GM23338 (cell line): Measurements from ENCODE around the gene CYB5R4. TPM values are rescaled to one million over a fixed set of nuclear protein-coding genes. Genes with fewer than 3 reads are reported as not detected.
A peak's percentile ranks its signal among the peaks of the same experiment; 100 is the strongest.

ENCODE experiments used
- ATAC-seq: fragments of 200-7000 bp; cut with Tn5 transposase; 3 replicates; pipeline ENCODE4 v1.9.1; 2020
- DNase-seq: peaks from one replicate; pipeline ENCODE4 v3.0.0-alpha.2; 2015; ENCODE audit warnings: low spot score
- H2AFZ ChIP-seq: fragments of 200-600 bp; sonication (generic); 2 replicates; pipeline ENCODE4 v1.8.0; 2016; ENCODE audit warnings: antibody characterized with exemption, mild to moderate bottlenecking, moderate library complexity
- H3F3A ChIP-seq: fragments of 200-600 bp; sonication (generic); replicated peaks from 2 replicates; pipeline ENCODE4 v1.8.0; 2017; ENCODE audit warnings: antibody characterized with exemption, mixed run types, low read depth
- H3K27ac ChIP-seq: fragments of 200-600 bp; sonication (generic); 2 replicates; pipeline ENCODE4 v1.6.1; 2016; ENCODE audit warnings: low read depth
- H3K27me3 ChIP-seq: fragments of 200-600 bp; sonication (generic); 2 replicates; pipeline ENCODE4 v1.8.0; 2016; ENCODE audit warnings: mild to moderate bottlenecking, mixed run types, moderate library complexity; ENCODE audit not compliant: insufficient read depth
- H3K36me3 ChIP-seq: fragments of 200-600 bp; sonication (generic); 2 replicates; pipeline ENCODE4 v1.8.0; 2016; ENCODE audit warnings: mild to moderate bottlenecking; ENCODE audit not compliant: insufficient read depth
- H3K4me1 ChIP-seq: fragments of 200-600 bp; sonication (generic); 2 replicates; pipeline ENCODE4 v1.8.0; 2016; ENCODE audit warnings: mild to moderate bottlenecking, moderate library complexity; ENCODE audit not compliant: insufficient read depth
- H3K4me2 ChIP-seq: fragments of 200-600 bp; sonication (generic); 2 replicates; pipeline ENCODE4 v1.7.1; 2017; ENCODE audit warnings: mixed run types
- H3K4me3 ChIP-seq: fragments of 200-600 bp; sonication (generic); 2 replicates; pipeline ENCODE4 v1.6.1; 2016; ENCODE audit warnings: mixed run types
- H3K79me2 ChIP-seq: fragments of 200-600 bp; sonication (generic); replicated peaks from 2 replicates; pipeline ENCODE4 v1.8.0; 2017; ENCODE audit warnings: mild to moderate bottlenecking; ENCODE audit not compliant: insufficient read depth
- H3K9me2 ChIP-seq: fragments of 200-600 bp; sonication (generic); 2 replicates; pipeline ENCODE4 v1.8.0; 2017; ENCODE audit not compliant: insufficient read depth
- H4K20me1 ChIP-seq: fragments of 200-600 bp; sonication (generic); replicated peaks from 2 replicates; pipeline ENCODE4 v1.8.0; 2017; ENCODE audit warnings: mild to moderate bottlenecking; ENCODE audit not compliant: insufficient read depth
- H3K27ac Mint-ChIP-seq: 2 replicates; pipeline ENCODE4 v1.8.0; 2020; ENCODE audit warnings: inconsistent platforms, mild to moderate bottlenecking, moderate library complexity, mixed read lengths
- H3K27me3 Mint-ChIP-seq: 3 replicates; pipeline ENCODE4 v1.8.0; 2022; ENCODE audit warnings: low read depth, mild to moderate bottlenecking, moderate library complexity, mixed read lengths, inconsistent platforms; ENCODE audit not compliant: insufficient read depth, poor library complexity
- H3K36me3 Mint-ChIP-seq: 3 replicates; pipeline ENCODE4 v1.8.0; 2021; ENCODE audit warnings: low read depth, mild to moderate bottlenecking, inconsistent platforms, moderate library complexity, mixed read lengths
- H3K4me1 Mint-ChIP-seq: 3 replicates; pipeline ENCODE4 v1.8.0; 2020; ENCODE audit warnings: mild to moderate bottlenecking, inconsistent platforms, mixed read lengths
- H3K4me3 Mint-ChIP-seq: 3 replicates; pipeline ENCODE4 v1.8.0; 2021; ENCODE audit warnings: moderate library complexity, mild to moderate bottlenecking, inconsistent platforms, mixed read lengths
- H3K9me3 Mint-ChIP-seq: 3 replicates; pipeline ENCODE4 v1.8.0; 2020; ENCODE audit warnings: moderate library complexity, mild to moderate bottlenecking, inconsistent platforms, mixed read lengths
- EZH2 ChIP-seq: fragments of 200-600 bp; sonication (generic); IDR thresholded peaks from one replicate; pipeline ENCODE4 v1.8.0; 2017; ENCODE audit warnings: antibody characterized with exemption, mild to moderate bottlenecking, low read depth; ENCODE audit not compliant: unreplicated experiment
- JUNB ChIP-seq: IDR thresholded peaks from one replicate; pipeline ENCODE4 v1.6.1; 2016; ENCODE audit warnings: antibody characterized with exemption; ENCODE audit not compliant: unreplicated experiment
- NANOG ChIP-seq: IDR thresholded peaks from 2 replicates; pipeline ENCODE4 v1.6.1; 2016; ENCODE audit warnings: antibody characterized with exemption, borderline replicate concordance
- STAT1 ChIP-seq: IDR thresholded peaks from one replicate; pipeline ENCODE4 v1.6.1; 2016; ENCODE audit warnings: antibody characterized with exemption; ENCODE audit not compliant: unreplicated experiment
- ZNF114 ChIP-seq: fragments of 250-450 bp; sonication (Bioruptor Pico); IDR thresholded peaks from 2 replicates; pipeline ENCODE4 v1.5.0; 2020; ENCODE audit warnings: mild to moderate bottlenecking, moderate library complexity
- polyA plus RNA-seq: library from polyadenylated mRNA; unstranded; fragments of >200 nt; fragmentation: Nextera tagmentation; extraction: Ambion mirVana; gene quantifications from 2 replicates; pipeline ENCODE4 v1.2.1, GENCODE V29; 2016
- total RNA-seq: library from RNA; depleted of rRNA; stranded (reverse); fragments of >200 nt; shearing (Covaris generic); gene quantifications from 2 replicates; pipeline ENCODE4 v1.2.3, GENCODE V29; 2014
- TF ChIP-seq, protein P1 (sequence below): IDR thresholded peaks from 2 replicates; pipeline ENCODE4 v1.6.1; 2016; ENCODE audit warnings: antibody characterized with exemption
- TF ChIP-seq, protein P2 (sequence below): IDR thresholded peaks from one replicate; pipeline ENCODE4 v1.6.1; 2018; ENCODE audit warnings: antibody characterized with exemption; ENCODE audit not compliant: unreplicated experiment
- TF ChIP-seq, protein P3 (sequence below), 2 experiments: fragments of 200-600 bp in 1 of 2; sonication (generic) in 1 of 2; conservative IDR thresholded peaks; 2 replicates each; pipeline versions ENCODE4 v1.5.1 to v1.6.1; 2016 to 2017; ENCODE audit warnings: antibody characterized with exemption in 2 of 2, low read depth in 2 of 2, mild to moderate bottlenecking in 2 of 2, moderate library complexity in 1 of 2

The CYB5R4 gene
- total and polyA plus RNA-seq, 2 experiments from 2014 or later = 8.9 to 17.2 TPM

DNA sequence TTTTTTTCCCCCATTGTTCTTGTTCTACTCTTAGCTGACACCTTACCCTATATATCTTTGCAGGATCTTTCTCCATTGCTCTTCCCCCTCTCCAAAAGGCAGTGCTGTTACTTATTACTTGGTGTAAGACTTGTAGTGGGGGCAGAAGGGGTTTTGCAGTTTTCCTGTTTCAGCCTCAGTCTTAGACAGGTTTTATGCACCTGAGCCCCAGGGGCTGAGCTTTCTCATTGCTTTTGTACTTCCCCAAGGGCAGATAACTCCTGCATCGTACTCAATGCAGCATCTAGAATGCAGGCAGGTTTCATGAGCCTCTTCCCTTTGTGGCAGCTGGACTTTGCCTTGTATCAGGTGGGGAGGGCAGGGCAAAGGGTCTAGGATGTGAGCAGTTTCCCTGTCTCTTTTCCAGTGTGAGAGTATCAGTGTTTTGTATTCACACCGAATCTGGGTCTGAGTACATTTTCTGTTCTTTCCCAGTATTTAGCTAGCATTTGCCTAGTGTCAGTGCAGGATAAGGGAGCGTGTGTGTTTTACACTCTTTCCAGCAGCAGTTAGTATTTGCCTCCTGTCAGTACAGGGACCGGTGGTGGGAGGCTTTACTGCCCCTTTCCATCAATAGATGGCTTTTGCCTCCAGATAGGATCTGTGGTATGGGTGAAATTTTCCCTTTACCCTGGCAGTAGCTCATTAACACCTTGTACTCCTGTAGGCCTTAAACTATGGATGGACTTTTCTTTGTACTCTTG lies 19.6 kb downstream of the CYB5R4 start:
- H3K27ac Mint-ChIP-seq = no peak overlapping the region; the same call in 1 of the 2 replicates
- H3K27me3 Mint-ChIP-seq = peaks cover 1% of the 10 kb centered on the region

DNA sequence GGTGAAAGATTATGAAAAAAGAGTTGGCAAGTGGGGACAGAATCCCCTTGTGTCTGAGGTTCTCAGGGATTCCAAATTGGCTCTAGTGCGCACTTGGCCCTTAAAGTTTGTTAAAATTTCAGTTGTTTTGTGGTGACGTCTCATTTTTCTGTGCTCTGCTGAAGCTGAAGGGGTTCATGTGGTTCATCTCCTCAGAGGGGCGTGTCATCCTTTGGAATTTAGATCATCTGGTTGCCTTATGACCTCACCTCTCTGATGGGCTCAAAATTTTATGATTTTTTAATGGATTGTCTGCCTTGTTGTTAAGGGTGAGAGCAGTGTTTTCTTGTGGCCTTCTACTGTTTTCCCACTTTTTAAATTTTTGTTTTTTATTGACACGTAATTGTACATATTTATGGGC lies 20.3 kb downstream of the CYB5R4 start:
- no peak for ATAC-seq
- Mint-ChIP-seq H3K36me3 (no peaks in the 10 kb centered on the region), H3K27me3 (peaks cover 1% of the 10 kb centered on the region), H3K27ac (no peak overlapping the region), H3K4me3 (no peak overlapping the region), H3K9me3 (no peaks in the 10 kb centered on the region), H3K4me1 (peaks cover 14% of the 10 kb centered on the region)
- DNase-seq = no peak
- Histone ChIP-seq H3K4me2 (no peak overlapping the region), H3F3A (no peaks in the 10 kb centered on the region), H3K27ac (no peak overlapping the region), H2AFZ (no peak overlapping the region), H3K9me2 (no peaks in the 10 kb centered on the region), H3K36me3 (no peaks in the 10 kb centered on the region), H3K4me3 (no peak overlapping the region), H3K4me1 (peaks cover 8% of the 10 kb centered on the region; the same call in 1 of the 2 replicates), H4K20me1 (no peaks in the 10 kb centered on the region; the same call in 1 of the 2 replicates), H3K27me3 (no peaks in the 10 kb centered on the region), H3K79me2 (peaks cover 46% of the 10 kb centered on the region)
- TF ChIP-seq ZNF114 (CRISPR knock-in tag) = no peak
- TF ChIP-seq STAT1 = no peak
- no peak for TF ChIP-seq EZH2
- TF ChIP-seq, protein P1, sequence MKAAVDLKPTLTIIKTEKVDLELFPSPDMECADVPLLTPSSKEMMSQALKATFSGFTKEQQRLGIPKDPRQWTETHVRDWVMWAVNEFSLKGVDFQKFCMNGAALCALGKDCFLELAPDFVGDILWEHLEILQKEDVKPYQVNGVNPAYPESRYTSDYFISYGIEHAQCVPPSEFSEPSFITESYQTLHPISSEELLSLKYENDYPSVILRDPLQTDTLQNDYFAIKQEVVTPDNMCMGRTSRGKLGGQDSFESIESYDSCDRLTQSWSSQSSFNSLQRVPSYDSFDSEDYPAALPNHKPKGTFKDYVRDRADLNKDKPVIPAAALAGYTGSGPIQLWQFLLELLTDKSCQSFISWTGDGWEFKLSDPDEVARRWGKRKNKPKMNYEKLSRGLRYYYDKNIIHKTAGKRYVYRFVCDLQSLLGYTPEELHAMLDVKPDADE = no peak
- no peak for TF ChIP-seq NANOG
- TF ChIP-seq, protein P2, sequence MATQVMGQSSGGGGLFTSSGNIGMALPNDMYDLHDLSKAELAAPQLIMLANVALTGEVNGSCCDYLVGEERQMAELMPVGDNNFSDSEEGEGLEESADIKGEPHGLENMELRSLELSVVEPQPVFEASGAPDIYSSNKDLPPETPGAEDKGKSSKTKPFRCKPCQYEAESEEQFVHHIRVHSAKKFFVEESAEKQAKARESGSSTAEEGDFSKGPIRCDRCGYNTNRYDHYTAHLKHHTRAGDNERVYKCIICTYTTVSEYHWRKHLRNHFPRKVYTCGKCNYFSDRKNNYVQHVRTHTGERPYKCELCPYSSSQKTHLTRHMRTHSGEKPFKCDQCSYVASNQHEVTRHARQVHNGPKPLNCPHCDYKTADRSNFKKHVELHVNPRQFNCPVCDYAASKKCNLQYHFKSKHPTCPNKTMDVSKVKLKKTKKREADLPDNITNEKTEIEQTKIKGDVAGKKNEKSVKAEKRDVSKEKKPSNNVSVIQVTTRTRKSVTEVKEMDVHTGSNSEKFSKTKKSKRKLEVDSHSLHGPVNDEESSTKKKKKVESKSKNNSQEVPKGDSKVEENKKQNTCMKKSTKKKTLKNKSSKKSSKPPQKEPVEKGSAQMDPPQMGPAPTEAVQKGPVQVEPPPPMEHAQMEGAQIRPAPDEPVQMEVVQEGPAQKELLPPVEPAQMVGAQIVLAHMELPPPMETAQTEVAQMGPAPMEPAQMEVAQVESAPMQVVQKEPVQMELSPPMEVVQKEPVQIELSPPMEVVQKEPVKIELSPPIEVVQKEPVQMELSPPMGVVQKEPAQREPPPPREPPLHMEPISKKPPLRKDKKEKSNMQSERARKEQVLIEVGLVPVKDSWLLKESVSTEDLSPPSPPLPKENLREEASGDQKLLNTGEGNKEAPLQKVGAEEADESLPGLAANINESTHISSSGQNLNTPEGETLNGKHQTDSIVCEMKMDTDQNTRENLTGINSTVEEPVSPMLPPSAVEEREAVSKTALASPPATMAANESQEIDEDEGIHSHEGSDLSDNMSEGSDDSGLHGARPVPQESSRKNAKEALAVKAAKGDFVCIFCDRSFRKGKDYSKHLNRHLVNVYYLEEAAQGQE = no peak
- no peak for TF ChIP-seq JUNB

More for the DNA sequence above, 19.6 kb downstream of the CYB5R4 start:
- Histone ChIP-seq H2AFZ (no peak overlapping the region), H3K79me2 (peaks cover 46% of the 10 kb centered on the region), H4K20me1 (no peaks in the 10 kb centered on the region; the same call in 1 of the 2 replicates), H3K36me3 (no peaks in the 10 kb centered on the region), H3K9me2 (no peaks in the 10 kb centered on the region), H3K4me2 (no peak overlapping the region), H3F3A (no peaks in the 10 kb centered on the region), H3K27me3 (no peaks in the 10 kb centered on the region), H3K27ac (no peak overlapping the region), H3K4me3 (no peak overlapping the region), H3K4me1 (peaks cover 8% of the 10 kb centered on the region; the same call in 1 of the 2 replicates)
- Mint-ChIP-seq H3K9me3 (no peaks in the 10 kb centered on the region), H3K4me3 (no peak overlapping the region), H3K4me1 (peaks cover 9% of the 10 kb centered on the region; the same call in 2 of the 3 replicates), H3K36me3 (no peaks in the 10 kb centered on the region)
- DNase-seq (no peak), ATAC-seq (peak; percentile 29; the same call in 1 of the 3 replicates)
- no peak for TF ChIP-seq STAT1
- TF ChIP-seq, protein P2 = no peak
- TF ChIP-seq, protein P3, sequence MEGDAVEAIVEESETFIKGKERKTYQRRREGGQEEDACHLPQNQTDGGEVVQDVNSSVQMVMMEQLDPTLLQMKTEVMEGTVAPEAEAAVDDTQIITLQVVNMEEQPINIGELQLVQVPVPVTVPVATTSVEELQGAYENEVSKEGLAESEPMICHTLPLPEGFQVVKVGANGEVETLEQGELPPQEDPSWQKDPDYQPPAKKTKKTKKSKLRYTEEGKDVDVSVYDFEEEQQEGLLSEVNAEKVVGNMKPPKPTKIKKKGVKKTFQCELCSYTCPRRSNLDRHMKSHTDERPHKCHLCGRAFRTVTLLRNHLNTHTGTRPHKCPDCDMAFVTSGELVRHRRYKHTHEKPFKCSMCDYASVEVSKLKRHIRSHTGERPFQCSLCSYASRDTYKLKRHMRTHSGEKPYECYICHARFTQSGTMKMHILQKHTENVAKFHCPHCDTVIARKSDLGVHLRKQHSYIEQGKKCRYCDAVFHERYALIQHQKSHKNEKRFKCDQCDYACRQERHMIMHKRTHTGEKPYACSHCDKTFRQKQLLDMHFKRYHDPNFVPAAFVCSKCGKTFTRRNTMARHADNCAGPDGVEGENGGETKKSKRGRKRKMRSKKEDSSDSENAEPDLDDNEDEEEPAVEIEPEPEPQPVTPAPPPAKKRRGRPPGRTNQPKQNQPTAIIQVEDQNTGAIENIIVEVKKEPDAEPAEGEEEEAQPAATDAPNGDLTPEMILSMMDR (conservative IDR thresholded peaks at IDR 0.05; ENCODE audit: low read depth in 2 of 2) = no peak
- TF ChIP-seq JUNB = peak; percentile 73
